ENCODE measurements around the gene ATE1.
"Not testable (repeated sequence)": the region's sequence is repeated elsewhere in the genome, so short reads cannot be mapped to it uniquely, and the experiment has no call there.

ATE1 gene

DNA sequence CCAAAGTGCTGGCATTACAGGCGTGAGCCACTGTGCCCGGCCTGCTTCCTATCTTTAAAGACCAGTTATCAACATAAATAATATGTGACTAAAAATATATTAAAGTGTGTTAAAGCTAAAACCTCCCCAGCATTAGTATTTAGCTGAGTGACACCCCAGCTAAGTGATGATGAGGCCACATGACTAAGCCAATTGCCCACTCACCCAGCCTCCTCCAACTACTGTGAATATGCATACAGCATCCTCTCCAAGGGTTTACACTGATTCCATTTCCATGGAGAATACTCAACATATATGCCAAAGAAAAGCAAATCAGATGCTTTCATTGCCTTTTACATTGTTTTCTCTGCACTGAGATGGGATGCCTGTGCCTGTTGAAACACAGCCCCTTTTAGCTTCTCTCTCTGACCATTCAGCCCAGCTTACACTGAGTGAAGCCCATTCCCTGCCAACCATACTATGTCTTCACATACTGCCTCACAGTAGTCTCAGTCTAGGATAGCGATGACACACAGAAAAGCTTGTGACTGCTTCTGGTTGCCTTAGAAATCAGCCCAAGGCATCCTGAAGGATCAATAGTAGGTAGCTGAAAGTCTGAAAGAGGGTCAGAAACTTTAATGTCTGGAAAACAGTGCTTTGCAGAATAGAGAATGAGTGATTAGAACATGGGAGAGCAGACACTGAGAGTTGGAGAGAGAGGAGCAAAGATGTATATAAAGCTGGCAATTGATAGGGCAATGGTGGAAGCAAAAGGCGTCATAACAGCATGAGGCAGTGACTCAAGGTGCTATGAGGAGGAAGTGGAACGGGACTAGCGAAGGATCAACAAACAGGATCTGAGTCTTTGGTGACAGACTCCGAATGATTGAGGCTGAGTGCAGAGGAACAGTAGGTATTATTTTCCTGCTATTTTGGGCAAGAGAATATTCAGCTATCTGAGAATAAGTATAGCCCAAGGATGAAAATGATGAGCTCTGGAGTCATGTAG, 19.8 kb upstream of the ATE1 start:
- no peak for DNase-seq (ENCODE audit: low read depth)
- TF ChIP-seq, protein P1, sequence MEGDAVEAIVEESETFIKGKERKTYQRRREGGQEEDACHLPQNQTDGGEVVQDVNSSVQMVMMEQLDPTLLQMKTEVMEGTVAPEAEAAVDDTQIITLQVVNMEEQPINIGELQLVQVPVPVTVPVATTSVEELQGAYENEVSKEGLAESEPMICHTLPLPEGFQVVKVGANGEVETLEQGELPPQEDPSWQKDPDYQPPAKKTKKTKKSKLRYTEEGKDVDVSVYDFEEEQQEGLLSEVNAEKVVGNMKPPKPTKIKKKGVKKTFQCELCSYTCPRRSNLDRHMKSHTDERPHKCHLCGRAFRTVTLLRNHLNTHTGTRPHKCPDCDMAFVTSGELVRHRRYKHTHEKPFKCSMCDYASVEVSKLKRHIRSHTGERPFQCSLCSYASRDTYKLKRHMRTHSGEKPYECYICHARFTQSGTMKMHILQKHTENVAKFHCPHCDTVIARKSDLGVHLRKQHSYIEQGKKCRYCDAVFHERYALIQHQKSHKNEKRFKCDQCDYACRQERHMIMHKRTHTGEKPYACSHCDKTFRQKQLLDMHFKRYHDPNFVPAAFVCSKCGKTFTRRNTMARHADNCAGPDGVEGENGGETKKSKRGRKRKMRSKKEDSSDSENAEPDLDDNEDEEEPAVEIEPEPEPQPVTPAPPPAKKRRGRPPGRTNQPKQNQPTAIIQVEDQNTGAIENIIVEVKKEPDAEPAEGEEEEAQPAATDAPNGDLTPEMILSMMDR (IDR thresholded peaks at IDR 0.05; ENCODE audit: low read length, missing control alignments), result no peak
- no peak overlapping the region for H3K4me3 ChIP-seq (replicated peaks; ENCODE audit: low read depth, low read length)

DNA sequence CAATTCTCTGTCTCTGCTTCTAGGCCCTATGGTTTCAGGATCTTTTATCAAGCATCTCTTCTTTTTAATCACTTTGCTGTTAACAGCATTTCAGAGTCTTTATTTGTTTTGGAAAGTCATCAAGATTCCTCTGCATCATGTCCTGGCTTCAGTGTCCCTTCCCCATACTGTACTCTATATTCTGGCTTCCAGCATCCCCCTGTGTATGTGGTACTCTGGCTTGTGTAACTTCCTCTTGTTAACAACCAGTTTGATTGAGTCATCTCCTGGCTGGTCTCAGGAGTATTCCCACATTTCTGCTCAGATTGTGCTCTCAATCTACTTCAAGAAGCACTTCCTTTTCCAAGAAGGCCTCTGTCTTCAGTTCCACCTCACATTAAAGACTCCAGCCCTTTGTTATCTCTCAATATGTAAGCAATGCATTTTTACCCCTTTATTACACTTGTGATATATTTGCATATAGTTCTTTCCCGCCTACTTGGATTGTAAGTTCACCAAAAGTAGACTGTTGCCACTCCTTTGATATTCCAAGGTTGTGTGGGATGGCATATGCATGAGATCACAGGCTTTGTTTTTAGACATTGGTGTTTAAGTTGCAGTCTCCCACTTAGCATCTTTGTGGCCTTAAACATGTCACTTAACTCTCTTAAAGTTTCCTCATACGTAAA, 15.1 kb upstream of the ATE1 start:
- DNase-seq (ENCODE audit: low read depth), result peak; percentile 95

DNA sequence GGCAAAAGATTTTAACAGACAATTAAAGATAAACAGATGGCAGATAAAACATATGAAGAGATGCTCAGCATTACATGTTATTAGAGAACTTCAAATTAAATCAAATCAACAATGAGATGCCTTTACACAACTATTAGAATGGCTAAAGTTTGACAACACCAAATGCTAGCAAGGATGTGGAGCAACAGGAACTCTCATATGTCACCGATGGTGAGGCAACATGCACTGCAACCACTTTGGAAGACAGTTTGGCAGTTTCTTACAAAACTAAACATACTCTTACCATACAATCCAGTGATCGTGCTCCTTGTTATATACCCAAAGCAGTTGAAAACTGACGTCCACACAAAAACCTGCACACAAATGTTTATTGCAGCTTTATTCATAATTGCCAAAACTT, 13.7 kb upstream of the ATE1 start:
- no peak for DNase-seq (ENCODE audit: low read depth)
- TF ChIP-seq, protein P1 (IDR thresholded peaks at IDR 0.05; ENCODE audit: low read length, missing control alignments), result no peak
- H3K4me3 ChIP-seq (replicated peaks; ENCODE audit: low read depth, low read length), result no peak overlapping the region

More for the DNA sequence above, 15.1 kb upstream of the ATE1 start:
- H3K4me3 ChIP-seq (replicated peaks; ENCODE audit: low read depth, low read length), result no peak overlapping the region
- TF ChIP-seq, protein P1 (IDR thresholded peaks at IDR 0.05; ENCODE audit: low read length, missing control alignments), result no peak

DNA sequence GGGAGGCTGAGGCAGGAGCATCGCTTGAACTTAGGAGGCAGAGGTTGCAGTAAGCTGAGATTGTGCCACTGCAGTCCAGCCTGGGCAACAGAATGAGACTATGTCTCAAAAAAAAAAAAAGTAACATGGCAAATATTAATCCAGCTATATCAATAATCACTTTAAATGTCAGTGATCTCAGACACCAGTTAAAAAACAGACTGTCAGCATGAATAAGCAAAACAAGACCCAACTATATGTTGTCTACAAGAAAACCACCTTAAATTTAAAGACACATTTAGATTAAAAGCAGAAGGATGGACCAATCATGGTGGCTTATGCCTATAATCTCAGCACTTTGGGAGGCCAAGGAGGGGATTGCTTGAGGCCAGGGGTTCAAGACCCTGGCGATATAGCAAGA, 8.5 kb upstream of the ATE1 start:
- TF ChIP-seq, protein P1 (IDR thresholded peaks at IDR 0.05; ENCODE audit: low read length, missing control alignments), result no peak
- no peak for DNase-seq (ENCODE audit: low read depth)
- H3K4me3 ChIP-seq (replicated peaks; ENCODE audit: low read depth, low read length), result no peak overlapping the region

DNA sequence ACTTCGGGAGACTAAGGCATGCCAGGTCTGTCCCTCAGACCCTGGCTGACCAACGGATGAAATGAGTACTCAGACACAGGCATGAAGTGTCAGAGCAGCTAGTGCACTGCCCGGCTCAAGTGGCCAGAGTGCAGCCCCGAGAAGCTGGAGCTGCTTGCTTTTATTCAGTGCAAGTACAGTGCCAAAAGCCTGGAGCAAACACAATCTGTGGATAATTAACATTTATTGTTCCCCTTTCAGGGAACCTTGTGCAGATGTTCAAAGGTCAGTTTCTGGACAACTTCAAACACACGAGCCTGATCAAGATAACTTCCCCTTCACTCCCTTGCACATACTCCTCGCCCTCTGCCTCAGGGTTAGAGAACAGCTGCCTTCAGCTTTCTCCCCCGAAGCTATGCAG, 7.9 kb upstream of the ATE1 start:
- DNase-seq (ENCODE audit: low read depth), result no peak
- H3K4me3 ChIP-seq (replicated peaks; ENCODE audit: low read depth, low read length), result no peak overlapping the region
- TF ChIP-seq, protein P1 (IDR thresholded peaks at IDR 0.05; ENCODE audit: low read length, missing control alignments), result no peak

DNA sequence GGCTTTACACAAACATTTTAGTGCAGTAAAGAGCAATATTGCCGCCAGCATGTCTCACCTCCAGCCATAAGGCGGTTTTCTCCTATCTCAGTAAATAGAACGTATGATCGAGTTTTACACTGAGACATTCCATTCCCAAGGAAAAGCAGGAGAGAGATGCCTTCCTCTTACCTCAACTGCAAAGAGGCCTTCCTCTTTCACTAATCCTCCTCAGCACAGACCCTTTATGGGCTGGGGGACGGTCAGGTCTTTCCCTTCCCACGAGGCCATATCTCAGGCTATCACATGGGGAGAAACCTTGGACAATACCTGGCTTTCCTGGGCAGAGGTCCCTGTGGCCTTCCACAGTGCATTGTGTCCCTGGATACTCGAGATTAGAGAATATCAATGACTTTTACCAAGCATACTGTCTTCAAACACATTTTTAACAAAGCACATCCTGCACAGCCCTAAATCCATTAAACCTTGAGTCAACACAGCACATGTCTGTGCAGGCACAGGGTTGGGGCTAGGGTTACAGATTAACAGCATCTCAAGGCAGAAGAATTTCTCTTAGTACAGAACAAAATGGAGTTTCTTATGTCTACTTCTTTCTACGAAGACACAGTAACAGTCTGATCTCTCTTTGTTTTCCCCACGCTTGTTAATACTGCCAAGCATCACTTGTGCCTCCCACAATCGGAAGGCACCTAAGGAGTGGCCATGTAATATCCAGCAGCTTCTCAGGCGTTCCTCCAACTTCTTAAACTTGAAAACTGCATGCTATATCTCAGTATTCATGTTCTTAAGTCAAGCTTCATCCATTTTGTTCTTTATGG, 2.6 kb upstream of the ATE1 start:
- DNase-seq (ENCODE audit: low read depth); H3K4me3 ChIP-seq (replicated peaks; ENCODE audit: low read depth, low read length): not testable (repeated sequence)

DNA sequence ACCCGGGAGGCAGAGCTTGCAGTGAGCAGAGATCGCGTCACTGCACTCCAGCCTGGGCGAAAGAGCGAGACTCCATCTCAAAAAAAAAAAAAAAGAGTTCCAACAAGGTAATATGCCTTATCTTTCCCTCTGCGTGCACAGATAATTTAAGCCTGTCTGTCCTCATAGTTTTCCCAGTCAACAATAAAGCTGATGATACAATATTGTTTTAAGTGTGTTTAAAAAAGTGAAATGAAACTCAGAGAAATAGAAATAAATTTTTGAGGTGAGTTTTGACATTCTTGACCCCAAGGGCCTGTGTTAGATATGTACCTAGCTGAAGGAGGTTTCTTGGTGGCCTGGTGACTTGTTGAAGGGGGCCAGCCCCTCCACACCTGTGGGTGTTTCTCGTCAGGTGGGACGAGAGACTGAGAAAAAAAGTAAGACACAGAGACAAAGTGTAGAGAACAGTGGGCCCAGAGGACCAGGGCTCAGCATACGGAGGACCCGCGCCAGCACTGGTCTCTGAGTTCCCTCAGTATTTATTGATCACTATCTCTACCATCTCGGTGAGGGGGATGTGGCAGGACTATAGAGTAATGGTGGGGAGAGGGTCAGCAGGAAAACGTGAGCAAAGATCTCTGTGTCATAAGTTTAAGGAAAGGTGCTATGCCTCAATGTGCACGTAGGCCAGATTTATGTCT, 1.9 kb upstream of the ATE1 start:
- DNase-seq (ENCODE audit: low read depth); H3K4me3 ChIP-seq (replicated peaks; ENCODE audit: low read depth, low read length): not testable (repeated sequence)

Data from fibroblast of pulmonary artery (primary cell).